GM12878 (cell line): ENCODE data around the gene CLEC20A. TPM values are rescaled to one million over a fixed set of nuclear protein-coding genes. Genes with fewer than 3 reads are reported as not detected.

Source experiments
- ATAC-seq: fragments of 200-7000 bp; cut with Tn5 transposase; 3 replicates; pipeline ENCODE4 v1.9.1; 2020; ENCODE audit warnings: mild to moderate bottlenecking, moderate library complexity
- BruUV-seq: library from RNA; stranded (reverse); fragments of 400-500 nt; replicated peaks from 2 replicates; lab custom pipeline; 2021; lab: Mats Ljungman, UMichigan
- CTCF ChIA-PET: fragments of 300-600 bp; sonication (Branson Sonifier 250); formaldehyde crosslinking; extraction: SDS; loops from one replicate; lab custom pipeline; 2021; ENCODE audit warnings: inconsistent platforms; lab: Yijun Ruan, JAX
- POLR2A ChIA-PET: fragments of 350-600 bp; formaldehyde crosslinking; extraction: SDS; loops from one replicate; lab custom pipeline; 2021; ENCODE audit warnings: inconsistent platforms; lab: Charles Lee
- RAD21 ChIA-PET: fragments of 300-600 bp; sonication (Branson Sonifier 250); formaldehyde crosslinking; loops from one replicate; lab custom pipeline; 2023; ENCODE audit warnings: antibody characterized with exemption; ENCODE audit not compliant: unreplicated experiment; lab: Charles Lee
- SMC1A ChIA-PET: fragments of 300-600 bp; sonication (Branson Sonifier 250); formaldehyde crosslinking; loops from one replicate; lab custom pipeline; 2023; ENCODE audit not compliant: unreplicated experiment, uncharacterized antibody; lab: Charles Lee
- DNase-seq: peaks from one replicate; pipeline ENCODE4 v3.0.0-alpha.2; 2011; ENCODE audit warnings: low read depth, low spot score
- FAIRE-seq: peaks from 3 replicates; lab custom pipeline; 2011; peaks lifted over from hg19 to GRCh38; lab: Jason Lieb, UNC
- H2AFZ ChIP-seq: 2 replicates; pipeline ENCODE4 v1.6.0; 2011; ENCODE audit warnings: low read depth, low read length, control low read depth; ENCODE audit not compliant: control insufficient read depth
- H3K27ac ChIP-seq: 2 replicates; pipeline ENCODE4 v1.5.1; 2011; ENCODE audit warnings: control low read depth; ENCODE audit not compliant: control insufficient read depth, insufficient read depth
- H3K27me3 ChIP-seq, 2 experiments: replicated peaks in 1 of 2; 2 replicates each; pipeline versions ENCODE4 v1.6.0 to v1.6.1; 2011; ENCODE audit warnings: low read length in 1 of 2; ENCODE audit not compliant: control insufficient read depth in 2 of 2, insufficient read depth in 2 of 2
- H3K36me3 ChIP-seq, 2 experiments: 2 replicates each; pipeline ENCODE4 v1.5.1; 2011; ENCODE audit warnings: low read length in 1 of 2; ENCODE audit not compliant: control insufficient read depth in 2 of 2, insufficient read depth in 2 of 2
- H3K4me1 ChIP-seq: 2 replicates; pipeline ENCODE4 v1.6.1; 2011; ENCODE audit warnings: mild to moderate bottlenecking, low read length, moderate library complexity, mixed read lengths; ENCODE audit not compliant: control insufficient read depth, insufficient read depth
- H3K4me2 ChIP-seq: 2 replicates; pipeline ENCODE4 v1.6.0; 2011; ENCODE audit warnings: control low read depth; ENCODE audit not compliant: control insufficient read depth, insufficient read depth
- H3K4me3 ChIP-seq: fragments of 200-600 bp; sonication (generic); 2 replicates; pipeline ENCODE4 v1.5.1; 2016
- H3K79me2 ChIP-seq: 2 replicates; pipeline ENCODE4 v1.6.0; 2011; ENCODE audit warnings: low read length; ENCODE audit not compliant: control insufficient read depth, insufficient read depth
- H3K9ac ChIP-seq: 2 replicates; pipeline ENCODE4 v1.8.0; 2011; ENCODE audit warnings: low read length, control low read depth, mixed read lengths; ENCODE audit not compliant: control insufficient read depth, insufficient read depth
- H3K9me3 ChIP-seq: replicated peaks from 3 replicates; pipeline ENCODE4 v1.5.1; 2011; ENCODE audit warnings: mild to moderate bottlenecking, low read length; ENCODE audit not compliant: control insufficient read depth, insufficient read depth
- H4K20me1 ChIP-seq: 2 replicates; pipeline ENCODE4 v1.6.0; 2011; ENCODE audit not compliant: control insufficient read depth, insufficient read depth
- CBX5 ChIP-seq: sonication (generic); IDR thresholded peaks from 2 replicates; pipeline ENCODE4 v1.6.1; 2016; ENCODE audit warnings: low read depth, moderate library complexity, mild to moderate bottlenecking, inconsistent platforms
- CUX1 ChIP-seq: IDR thresholded peaks from 2 replicates; pipeline ENCODE4 v1.6.1; 2012; ENCODE audit warnings: improper control_type of control experiment, low read depth, low read length; ENCODE audit not compliant: insufficient replicate concordance
- ETV6 ChIP-seq, 2 experiments: fragments of 450-650 bp in 1 of 2; IDR thresholded peaks in 1 of 2; conservative IDR thresholded peaks in 1 of 2; 2 replicates each; pipeline ENCODE4 v1.6.1; 2014; ENCODE audit warnings: antibody characterized with exemption in 1 of 2, borderline replicate concordance in 1 of 2, low read depth in 1 of 2, mild to moderate bottlenecking in 1 of 2, moderate library complexity in 1 of 2
- NFXL1 ChIP-seq: fragments of 450-650 bp; IDR thresholded peaks from 2 replicates; pipeline ENCODE4 v1.6.1; 2017; ENCODE audit warnings: antibody characterized with exemption, mild to moderate bottlenecking, borderline replicate concordance
- NKRF ChIP-seq: fragments of 450-650 bp; conservative IDR thresholded peaks from 2 replicates; pipeline ENCODE4 v1.6.1; 2017; ENCODE audit warnings: mild to moderate bottlenecking, moderate library complexity
- NR2F1 ChIP-seq: fragments of 450-650 bp; conservative IDR thresholded peaks from 2 replicates; pipeline ENCODE4 v1.6.1; 2017; ENCODE audit warnings: mild to moderate bottlenecking
- SMAD1 ChIP-seq: fragments of 450-650 bp; IDR thresholded peaks from 2 replicates; pipeline ENCODE4 v1.6.1; 2018; ENCODE audit warnings: mild to moderate bottlenecking, low read depth; ENCODE audit not compliant: partially characterized antibody
- TAF1 ChIP-seq: IDR thresholded peaks from 2 replicates; pipeline ENCODE4 v1.6.1; 2011; ENCODE audit warnings: mild to moderate bottlenecking, low read depth, low read length, borderline replicate concordance
- TARDBP ChIP-seq: IDR thresholded peaks from 2 replicates; pipeline ENCODE4 v1.6.1; 2016; ENCODE audit warnings: borderline replicate concordance
- WGBS: methylation state at CpG from one replicate; pipeline ENCODE4 v1.1.6; 2016; ENCODE audit warnings: low lambda C conversion rate; ENCODE audit not compliant: insufficient replicate concordance, insufficient coverage; ENCODE audit errors: missing lambda C conversion rate; 5-methylcytosine and 5-hydroxymethylcytosine counted together
- in situ Hi-C: fragments of 300-500 bp; cut with MboI; formaldehyde crosslinking; loops from 9 replicates; pipeline ENCODE4 v1.14.3; 2018; ENCODE audit warnings: mixed read lengths
- intact Hi-C: fragments of 100-400 bp; cut with micrococcal nuclease; formaldehyde crosslinking; loops from one replicate; pipeline ENCODE4 v1.14.2; 2022; ENCODE audit not compliant: unreplicated experiment
- polyA plus RNA-seq, 11 experiments: library from polyadenylated mRNA; depleted of rRNA in 4 of 11; unstranded in 6 of 11; stranded (reverse) in 5 of 11; fragments of >200 nt; fragmentation: Nextera tagmentation in 4 of 11; fragmentation: Illumina TruSeq in 1 of 11; extraction: Ambion mirVana in 4 of 11; extraction: Trizol in 1 of 11; gene quantifications; 1 replicate in 1 of 11; 2 replicates in 10 of 11; pipeline versions ENCODE4 v1.2.1 to v1.2.3, GENCODE V29; 2011 to 2016; ENCODE audit warnings: inconsistent platforms in 2 of 11, missing spikeins in 2 of 11, low read depth in 1 of 11
- total RNA-seq, 4 experiments: library from RNA; depleted of rRNA in 3 of 4; stranded (reverse); fragments of >200 nt in 3 of 4; fragmentation: Illumina TruSeq in 1 of 4; extraction: Trizol in 1 of 4; gene quantifications; 2 replicates each; pipeline versions ENCODE4 v1.2.1 to v1.2.3, GENCODE V29; 2013 to 2021
- TF ChIP-seq, protein P1 (sequence below): fragments of 450-650 bp; formaldehyde crosslinking; IDR thresholded peaks from 2 replicates; pipeline ENCODE4 v1.5.0; 2022; ENCODE audit warnings: mild to moderate bottlenecking, missing genetic modification characterization
- TF ChIP-seq, protein P2 (sequence below): fragments of 450-650 bp; IDR thresholded peaks from 2 replicates; pipeline ENCODE4 v1.6.1; 2017; ENCODE audit warnings: mild to moderate bottlenecking, low read depth, inconsistent platforms; ENCODE audit not compliant: poor library complexity, severe bottlenecking

Gene CLEC20A
- total and polyA plus RNA-seq, 10 of the 15 experiments (the other 5 are each of a cell fraction or from before 2014, with no cell fraction given): not detected

DNA sequence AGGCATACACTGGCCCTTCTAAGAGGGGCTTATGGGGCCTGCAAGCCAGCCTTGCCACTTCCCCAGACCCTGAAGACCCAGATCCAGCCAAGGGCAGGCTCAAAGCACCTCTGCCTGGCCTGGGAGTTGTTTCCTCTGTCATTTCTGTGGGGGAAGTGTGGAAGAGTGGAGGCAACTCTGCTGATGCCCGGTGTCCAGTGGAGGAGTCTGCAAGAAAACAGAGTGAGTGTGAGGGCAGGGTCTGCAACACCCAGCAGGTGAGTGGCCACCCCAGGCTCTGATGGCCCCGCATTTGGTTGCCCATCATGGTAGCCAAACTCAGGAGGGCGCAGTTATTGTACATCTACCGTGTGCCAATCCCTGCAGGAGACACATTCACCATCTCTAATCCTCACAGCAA lies 8.4 kb downstream of the CLEC20A start:
- RAD21 ChIA-PET: no interaction called here
- intact Hi-C loops: no loop called here
- ATAC-seq (no peak), DNase-seq (no peak), FAIRE-seq (no peak)
- Histone ChIP-seq H3K27me3 (peaks cover 2 to 5% of the 10 kb centered on the region in 2 experiments; a peak in 3 of 4 replicates), H3K9me3 (no peaks in the 10 kb centered on the region), H3K4me1 (no peaks in the 10 kb centered on the region), H2AFZ (no peak overlapping the region), H3K79me2 (no peaks in the 10 kb centered on the region), H3K36me3 (no peaks in the 10 kb centered on the region), H3K27ac (no peak overlapping the region), H4K20me1 (no peaks in the 10 kb centered on the region), H3K9ac (no peak overlapping the region), H3K4me2 (no peak overlapping the region), H3K4me3 (no peak overlapping the region)
- POLR2A ChIA-PET: no interaction called here
- BruUV-seq: no TSS peak
- CTCF ChIA-PET: interaction anchor here (0.6 kb wide), 1 partner anchor 55 kb away, joined by 3 read pairs; no protein-coding TSS in a partner anchor
- in situ Hi-C loops: no loop called here
- SMC1A ChIA-PET: no interaction called here
- no peak for TF ChIP-seq NKRF
- TF ChIP-seq CBX5: no peak
- TF ChIP-seq, protein P1, sequence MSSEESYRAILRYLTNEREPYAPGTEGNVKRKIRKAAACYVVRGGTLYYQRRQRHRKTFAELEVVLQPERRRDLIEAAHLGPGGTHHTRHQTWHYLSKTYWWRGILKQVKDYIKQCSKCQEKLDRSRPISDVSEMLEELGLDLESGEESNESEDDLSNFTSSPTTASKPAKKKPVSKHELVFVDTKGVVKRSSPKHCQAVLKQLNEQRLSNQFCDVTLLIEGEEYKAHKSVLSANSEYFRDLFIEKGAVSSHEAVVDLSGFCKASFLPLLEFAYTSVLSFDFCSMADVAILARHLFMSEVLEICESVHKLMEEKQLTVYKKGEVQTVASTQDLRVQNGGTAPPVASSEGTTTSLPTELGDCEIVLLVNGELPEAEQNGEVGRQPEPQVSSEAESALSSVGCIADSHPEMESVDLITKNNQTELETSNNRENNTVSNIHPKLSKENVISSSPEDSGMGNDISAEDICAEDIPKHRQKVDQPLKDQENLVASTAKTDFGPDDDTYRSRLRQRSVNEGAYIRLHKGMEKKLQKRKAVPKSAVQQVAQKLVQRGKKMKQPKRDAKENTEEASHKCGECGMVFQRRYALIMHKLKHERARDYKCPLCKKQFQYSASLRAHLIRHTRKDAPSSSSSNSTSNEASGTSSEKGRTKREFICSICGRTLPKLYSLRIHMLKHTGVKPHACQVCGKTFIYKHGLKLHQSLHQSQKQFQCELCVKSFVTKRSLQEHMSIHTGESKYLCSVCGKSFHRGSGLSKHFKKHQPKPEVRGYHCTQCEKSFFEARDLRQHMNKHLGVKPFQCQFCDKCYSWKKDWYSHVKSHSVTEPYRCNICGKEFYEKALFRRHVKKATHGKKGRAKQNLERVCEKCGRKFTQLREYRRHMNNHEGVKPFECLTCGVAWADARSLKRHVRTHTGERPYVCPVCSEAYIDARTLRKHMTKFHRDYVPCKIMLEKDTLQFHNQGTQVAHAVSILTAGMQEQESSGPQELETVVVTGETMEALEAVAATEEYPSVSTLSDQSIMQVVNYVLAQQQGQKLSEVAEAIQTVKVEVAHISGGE: no peak
- TF ChIP-seq, protein P2, sequence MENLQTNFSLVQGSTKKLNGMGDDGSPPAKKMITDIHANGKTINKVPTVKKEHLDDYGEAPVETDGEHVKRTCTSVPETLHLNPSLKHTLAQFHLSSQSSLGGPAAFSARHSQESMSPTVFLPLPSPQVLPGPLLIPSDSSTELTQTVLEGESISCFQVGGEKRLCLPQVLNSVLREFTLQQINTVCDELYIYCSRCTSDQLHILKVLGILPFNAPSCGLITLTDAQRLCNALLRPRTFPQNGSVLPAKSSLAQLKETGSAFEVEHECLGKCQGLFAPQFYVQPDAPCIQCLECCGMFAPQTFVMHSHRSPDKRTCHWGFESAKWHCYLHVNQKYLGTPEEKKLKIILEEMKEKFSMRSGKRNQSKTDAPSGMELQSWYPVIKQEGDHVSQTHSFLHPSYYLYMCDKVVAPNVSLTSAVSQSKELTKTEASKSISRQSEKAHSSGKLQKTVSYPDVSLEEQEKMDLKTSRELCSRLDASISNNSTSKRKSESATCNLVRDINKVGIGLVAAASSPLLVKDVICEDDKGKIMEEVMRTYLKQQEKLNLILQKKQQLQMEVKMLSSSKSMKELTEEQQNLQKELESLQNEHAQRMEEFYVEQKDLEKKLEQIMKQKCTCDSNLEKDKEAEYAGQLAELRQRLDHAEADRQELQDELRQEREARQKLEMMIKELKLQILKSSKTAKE: no peak
- no peak for TF ChIP-seq SMAD1
- no peak for TF ChIP-seq ETV6 (conservative IDR thresholded peaks at IDR 0.05 in 1 of 2, IDR thresholded peaks at IDR 0.05 in 1 of 2; ENCODE audit: borderline replicate concordance in 1 of 2, low read depth in 1 of 2)
- TF ChIP-seq CUX1: no peak
- TF ChIP-seq TARDBP: no peak
- no peak for TF ChIP-seq TAF1
- no peak for TF ChIP-seq NFXL1
- TF ChIP-seq NR2F1: no peak
- 30% methylated on average over 3 of the region's 4 CpGs for WGBS
